Gastrocnemius medialis (tissue), 4 donors: Measurements from ENCODE around the gene PEX1.

ENCODE experiments used
- POLR2A ChIP-seq, 2 donors: fragments of 450-650 bp; IDR thresholded peaks; one replicate each; pipeline ENCODE4 v1.6.1; 2017; ENCODE audit warnings: antibody characterized with exemption in 2 of 2, mild to moderate bottlenecking in 2 of 2, moderate library complexity in 2 of 2
- TF ChIP-seq, protein P1 (sequence below), 5 experiments: fragments of 450-650 bp in 3 of 5; fragments of 200-600 bp in 2 of 5; sonication (generic) in 2 of 5; IDR thresholded peaks in 4 of 5; conservative IDR thresholded peaks in 1 of 5; 1 replicate in 4 of 5; 2 replicates in 1 of 5; pipeline ENCODE4 v1.5.1; 2016 to 2019; ENCODE audit warnings: antibody characterized with exemption in 5 of 5, mild to moderate bottlenecking in 3 of 5, moderate library complexity in 3 of 5

DNA sequence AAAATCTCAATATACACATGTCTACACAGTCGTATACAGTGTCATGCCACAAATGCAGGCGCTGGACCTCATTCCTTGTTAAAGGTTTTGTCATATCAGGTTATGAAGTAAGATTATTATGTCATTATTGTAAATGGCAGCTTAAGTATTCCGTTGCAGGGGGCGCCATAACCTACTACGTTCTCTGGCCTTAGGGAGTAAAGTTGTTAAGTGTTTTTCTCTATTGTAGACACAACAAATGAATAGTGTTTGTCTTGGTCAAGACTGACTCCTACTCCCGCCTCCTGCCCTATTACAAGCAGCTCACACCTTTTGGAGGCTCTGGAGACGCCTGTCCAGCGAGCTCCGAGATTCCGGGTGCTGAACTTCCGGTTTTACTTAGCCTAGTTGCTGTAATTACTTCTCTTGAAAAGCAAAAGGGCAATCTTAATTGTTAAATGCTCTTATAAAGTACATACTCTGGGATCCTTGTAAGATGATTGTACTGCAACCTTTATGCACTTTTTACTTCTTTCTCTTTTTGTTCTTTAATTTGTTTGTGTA lies 80.0 kb downstream of the PEX1 start:
- TF ChIP-seq, protein P1, sequence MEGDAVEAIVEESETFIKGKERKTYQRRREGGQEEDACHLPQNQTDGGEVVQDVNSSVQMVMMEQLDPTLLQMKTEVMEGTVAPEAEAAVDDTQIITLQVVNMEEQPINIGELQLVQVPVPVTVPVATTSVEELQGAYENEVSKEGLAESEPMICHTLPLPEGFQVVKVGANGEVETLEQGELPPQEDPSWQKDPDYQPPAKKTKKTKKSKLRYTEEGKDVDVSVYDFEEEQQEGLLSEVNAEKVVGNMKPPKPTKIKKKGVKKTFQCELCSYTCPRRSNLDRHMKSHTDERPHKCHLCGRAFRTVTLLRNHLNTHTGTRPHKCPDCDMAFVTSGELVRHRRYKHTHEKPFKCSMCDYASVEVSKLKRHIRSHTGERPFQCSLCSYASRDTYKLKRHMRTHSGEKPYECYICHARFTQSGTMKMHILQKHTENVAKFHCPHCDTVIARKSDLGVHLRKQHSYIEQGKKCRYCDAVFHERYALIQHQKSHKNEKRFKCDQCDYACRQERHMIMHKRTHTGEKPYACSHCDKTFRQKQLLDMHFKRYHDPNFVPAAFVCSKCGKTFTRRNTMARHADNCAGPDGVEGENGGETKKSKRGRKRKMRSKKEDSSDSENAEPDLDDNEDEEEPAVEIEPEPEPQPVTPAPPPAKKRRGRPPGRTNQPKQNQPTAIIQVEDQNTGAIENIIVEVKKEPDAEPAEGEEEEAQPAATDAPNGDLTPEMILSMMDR (IDR thresholded peaks at IDR 0.05 in 4 of 5, conservative IDR thresholded peaks at IDR 0.05 in 1 of 5) = peak in 2 of 5 experiments; percentile 27 to 32
- no peak for TF ChIP-seq POLR2A (IDR thresholded peaks at IDR 0.05)
